Left hindlimb (tissue), 1 donor: Measurements from ENCODE around the gene ENPP1.
"Not testable (repeated sequence)": the region's sequence is repeated elsewhere in the genome, so short reads cannot be mapped to it uniquely, and the experiment has no call there.

Experiments
- DNase-seq: peaks from one replicate; pipeline ENCODE4 v3.0.0-alpha.2; 2018

Gene ENPP1

DNA sequence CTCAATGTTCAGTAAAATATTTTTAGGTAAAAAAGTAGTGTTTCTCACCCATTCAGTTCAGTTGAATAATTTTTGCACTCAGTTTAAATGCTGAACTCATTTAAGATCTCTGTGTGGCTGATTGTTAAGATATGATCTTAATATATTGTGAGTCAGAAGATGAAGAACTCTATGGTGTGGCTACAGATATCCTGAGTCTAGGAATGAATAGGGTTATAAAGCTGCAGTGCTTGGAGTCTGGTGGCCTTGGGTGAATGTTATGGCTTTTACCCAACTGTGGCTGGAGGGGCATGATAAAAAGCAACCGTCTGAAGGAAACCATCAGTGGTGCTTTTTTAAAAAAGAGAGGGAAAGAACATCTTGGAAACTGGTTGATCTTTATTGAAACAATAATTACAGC lies 77.4 kb downstream of the ENPP1 start:
- DNase-seq: no peak

DNA sequence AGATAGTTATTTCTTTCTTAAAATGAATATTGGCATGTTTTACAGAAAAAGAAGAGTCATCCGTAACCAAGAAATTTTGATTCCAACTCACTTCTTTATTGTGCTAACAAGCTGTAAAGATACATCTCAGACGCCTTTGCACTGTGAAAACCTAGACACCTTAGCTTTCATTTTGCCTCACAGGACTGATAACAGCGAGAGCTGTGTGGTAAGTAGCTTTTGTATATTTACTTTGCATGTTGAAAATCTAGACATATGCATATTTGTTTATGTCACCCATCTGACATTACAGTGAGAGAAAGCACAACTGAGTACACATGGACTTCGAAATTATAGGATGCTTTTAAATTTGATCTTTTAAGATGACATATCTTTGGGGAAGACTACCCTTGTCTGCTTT lies 78.7 kb downstream of the ENPP1 start:
- no peak for DNase-seq

DNA sequence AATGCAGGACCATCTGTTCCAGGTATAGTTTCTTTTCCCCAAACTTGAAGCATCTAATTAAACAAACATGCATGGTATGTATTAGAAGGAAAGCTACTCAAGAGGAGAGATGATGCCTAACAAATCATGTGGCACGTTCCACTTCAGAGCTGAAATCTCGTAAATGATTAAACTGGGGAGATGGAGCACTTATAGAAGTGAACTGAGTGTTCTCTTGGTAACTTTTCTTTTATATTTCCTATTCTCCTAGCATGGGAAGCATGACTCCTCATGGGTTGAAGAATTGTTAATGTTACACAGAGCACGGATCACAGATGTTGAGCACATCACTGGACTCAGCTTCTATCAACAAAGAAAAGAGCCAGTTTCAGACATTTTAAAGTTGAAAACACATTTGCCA lies 82.3 kb downstream of the ENPP1 start:
- DNase-seq: no peak

DNA sequence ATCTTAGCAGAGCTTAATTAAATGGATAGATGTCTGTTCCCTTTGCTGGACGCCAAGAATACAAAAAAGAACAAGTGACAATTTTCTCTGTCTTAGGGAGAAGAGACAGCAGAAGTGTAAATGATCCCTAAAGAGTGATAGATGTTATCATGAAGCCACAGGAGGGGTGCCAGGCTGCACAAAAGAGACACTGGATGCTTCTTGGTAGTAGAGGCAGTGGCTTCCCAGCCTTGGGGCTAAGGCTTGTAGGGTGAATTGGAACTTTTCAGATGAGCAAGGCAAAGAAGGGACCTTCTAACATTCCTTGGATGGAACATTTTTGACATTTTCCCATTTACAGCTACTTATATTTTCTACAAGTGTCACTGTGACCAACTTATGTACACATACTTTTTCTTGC lies 85.4 kb downstream of the ENPP1 start:
- no peak for DNase-seq

DNA sequence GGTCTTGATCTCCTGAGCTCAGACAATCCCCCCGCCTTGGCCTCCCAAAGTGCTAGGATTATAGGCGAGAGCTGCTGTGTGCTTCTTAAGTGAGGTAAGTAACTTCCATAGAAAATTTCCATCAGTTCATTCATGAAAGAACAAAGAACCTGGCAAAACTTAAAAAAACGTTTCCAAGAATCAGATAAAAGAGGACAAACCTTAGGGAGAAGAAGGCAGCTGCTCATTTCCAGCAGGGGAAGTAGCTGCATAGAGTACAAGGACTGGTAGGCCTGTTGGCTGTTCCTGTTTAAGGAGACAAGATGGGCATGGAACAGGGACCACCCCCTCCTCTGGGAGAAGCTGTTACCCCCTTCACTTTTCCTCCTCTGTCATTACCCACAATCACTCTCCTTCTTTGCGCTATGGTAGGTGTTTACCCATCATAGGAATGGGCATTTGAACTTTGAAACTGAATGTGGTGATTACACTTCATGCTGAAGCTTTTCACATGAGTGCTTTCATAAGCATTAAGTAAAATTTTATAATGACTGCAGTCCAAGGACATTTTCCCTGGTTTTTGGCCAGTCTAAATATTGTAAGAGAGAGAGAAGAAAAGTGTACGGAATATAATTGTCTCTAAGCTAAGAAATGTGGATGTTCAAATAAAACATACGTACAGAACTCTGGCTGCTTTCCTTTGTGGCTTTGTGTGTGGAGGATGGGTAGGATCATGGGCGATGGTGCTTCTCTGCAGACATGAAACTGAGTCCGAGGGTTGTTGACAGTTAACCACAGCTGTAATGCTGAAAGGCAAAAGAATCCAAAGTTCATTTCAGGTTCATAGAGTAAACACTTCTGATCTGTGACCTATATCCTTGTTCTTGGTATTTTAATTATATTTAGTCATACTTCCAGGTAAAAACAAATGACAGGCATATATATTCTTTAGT lies 86.9 kb downstream of the ENPP1 start:
- DNase-seq: no peak

DNA sequence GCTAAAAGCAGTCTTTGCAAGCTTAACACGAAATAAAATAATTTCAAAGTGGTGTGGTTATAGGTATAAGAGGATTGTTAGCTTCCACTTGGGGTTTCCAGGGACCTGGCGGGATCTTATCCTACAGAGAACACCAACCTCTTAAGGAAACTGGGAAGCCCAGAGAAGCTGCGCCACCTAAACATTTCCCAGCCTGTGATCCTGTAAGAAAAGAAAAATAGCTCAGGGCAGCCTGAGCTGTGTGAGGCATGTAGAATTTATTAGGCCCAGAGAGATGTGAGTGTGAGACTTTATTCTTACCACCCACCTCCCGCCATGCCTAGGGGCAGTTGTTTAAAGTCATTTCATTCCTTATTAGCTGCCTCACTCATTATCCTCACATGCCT lies 89.2 kb downstream of the ENPP1 start:
- DNase-seq: no peak

DNA sequence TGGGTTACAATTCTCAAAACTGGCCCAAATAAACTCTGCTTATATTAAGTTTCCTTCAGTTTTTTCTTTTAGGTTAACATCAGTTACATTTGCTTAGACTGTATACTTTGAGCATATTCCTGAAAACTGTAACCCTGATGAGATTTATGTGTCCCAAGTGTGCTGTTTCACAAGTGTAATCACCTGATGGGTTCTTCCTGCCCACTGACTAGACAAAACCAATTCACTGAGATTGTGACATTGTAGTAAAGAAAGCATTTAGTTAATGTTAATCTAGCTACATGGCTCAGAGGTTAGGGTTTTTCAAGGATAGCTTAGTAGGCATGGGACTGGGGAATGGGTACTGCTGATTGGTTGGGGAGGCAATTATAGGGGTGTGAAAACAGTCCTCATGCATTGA lies 89.8 kb downstream of the ENPP1 start:
- DNase-seq: no peak

DNA sequence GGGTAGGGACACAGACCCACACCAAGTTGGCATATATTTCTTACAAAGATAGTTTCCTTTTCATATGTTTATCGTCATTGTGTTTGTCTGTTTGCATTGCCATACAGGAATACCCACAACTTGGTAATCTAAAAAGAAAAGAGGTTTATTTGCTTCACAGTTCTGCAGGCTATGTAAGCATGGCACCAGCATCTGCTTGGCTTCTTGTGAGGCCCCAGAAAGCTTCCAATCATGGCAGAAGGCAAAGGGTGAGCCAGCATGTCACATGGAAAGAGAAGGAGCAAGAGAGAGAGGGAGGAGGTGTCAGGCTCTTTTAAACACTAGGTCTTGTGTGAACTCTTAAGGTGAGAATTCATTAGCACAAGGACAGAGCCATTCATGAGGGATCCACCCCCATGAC lies 90.9 kb downstream of the ENPP1 start:
- no peak for DNase-seq

DNA sequence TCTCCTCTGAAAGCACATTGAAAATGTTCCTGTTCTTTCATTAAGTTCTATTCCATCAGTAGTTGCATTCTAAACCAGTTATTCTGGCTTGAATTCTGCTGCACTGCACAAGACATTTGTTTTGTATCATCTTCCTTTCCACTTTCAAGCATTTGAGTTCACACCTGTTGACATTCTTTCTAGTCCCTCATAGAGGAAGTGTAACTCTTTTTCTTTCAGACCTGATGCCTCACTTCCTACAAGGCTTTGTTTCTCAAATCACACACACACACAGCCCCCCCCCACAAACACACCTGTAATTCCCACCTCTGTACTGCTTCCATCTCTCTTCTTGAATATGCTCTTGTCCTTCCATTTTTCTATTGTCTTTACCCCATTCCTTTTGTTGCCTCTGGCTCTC lies 92.4 kb downstream of the ENPP1 start:
- no peak for DNase-seq

DNA sequence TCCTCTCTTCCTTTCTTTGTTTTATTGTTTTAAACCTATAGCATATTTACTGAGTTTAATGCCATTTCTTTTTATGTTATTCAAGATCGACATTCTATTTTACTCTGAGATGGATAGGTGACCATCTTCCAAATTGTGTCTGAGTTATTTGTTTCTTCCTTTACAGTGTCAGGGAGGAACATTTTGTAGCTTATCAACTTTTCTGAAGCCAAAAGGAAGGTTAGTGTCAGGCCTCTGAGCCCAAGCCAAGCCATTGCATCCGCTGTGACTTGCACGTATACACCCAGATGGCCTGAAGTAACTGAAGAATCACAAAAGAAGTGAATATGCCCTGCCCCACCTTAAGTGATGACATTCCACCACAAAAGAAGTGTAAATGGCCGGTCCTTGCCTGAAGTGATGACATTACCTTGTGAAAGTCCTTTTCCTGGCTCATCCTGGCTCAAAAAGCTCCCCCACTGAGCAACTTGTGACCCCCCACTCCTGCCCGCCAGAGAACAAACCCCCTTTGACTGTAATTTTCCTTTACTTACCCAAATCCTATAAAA lies 93.6 kb downstream of the ENPP1 start:
- DNase-seq: not testable (repeated sequence)

DNA sequence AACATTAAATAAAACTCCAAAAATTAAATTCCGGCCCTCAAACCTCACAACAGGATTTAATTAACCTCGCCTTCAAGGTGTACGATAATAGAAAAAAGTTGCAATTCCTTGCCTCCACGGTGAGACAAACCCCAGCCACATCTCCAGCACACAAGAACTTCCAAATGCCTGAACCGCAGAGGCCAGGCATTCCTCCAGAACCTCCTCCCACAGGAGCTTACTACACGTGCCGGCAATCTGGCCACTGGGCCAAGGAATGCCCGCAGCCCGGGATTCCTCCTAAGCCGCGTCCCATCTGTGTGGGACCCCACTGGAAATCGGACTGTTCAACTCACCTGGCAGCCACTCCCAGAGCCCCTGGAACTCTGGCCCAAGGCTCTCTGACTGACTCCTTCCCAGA lies 95.9 kb downstream of the ENPP1 start:
- not testable (repeated sequence) for DNase-seq

DNA sequence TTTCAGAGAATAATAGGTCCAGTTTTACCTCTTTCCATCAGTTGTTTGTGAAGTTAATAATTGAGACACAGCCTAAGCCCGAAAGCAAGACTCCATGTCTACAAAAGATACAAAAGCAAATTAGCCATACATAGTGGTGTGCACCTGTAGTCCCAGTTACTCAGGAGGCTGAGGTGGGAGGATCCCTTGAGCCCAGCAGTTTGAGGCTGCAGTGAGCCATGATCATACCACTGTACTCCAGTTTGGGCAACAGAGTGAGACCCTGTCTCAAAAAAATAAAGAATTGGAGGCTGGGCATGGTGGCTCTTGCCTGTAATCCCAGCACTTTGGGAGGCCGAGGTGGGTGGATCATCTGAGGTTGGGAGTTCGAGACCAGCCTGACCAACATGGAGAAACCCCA lies 101.0 kb downstream of the ENPP1 start:
- not testable (repeated sequence) for DNase-seq

DNA sequence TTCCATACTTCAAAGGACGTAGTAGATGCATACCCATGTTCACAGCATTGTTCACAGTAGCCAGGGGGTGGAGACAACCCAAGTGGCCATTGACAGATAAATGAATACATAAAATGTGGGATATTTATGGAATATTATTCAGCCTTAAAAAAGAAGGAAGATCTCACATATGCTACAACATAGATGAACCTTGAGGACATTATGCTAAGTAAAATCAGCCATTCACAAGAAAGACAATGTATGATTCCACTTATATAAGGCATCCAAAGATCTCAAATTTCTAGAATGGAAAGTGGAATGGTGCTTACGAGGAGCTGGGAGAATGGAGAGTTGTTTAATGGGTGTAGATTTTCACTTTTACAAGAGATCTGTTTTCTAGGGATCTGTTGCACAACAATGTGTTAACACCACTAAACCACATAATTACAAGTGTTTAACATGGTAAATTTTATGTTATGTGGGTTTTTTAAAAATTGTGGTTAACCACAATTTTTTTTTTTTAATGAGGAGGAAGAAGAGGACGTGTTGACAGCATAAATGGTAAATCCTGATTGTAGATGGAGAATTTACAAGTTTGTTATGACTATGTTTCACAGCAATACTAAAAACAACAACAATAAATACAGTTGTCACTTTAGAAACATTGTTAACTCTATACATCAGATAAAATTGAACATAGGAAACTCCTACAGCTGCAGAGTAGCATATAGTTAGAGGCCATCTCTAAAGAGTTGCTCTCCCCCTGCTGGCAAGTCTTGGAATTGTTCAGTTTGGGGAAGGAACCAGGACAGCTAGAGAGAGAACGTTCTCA lies 101.8 kb downstream of the ENPP1 start:
- peak; percentile 66 for DNase-seq

DNA sequence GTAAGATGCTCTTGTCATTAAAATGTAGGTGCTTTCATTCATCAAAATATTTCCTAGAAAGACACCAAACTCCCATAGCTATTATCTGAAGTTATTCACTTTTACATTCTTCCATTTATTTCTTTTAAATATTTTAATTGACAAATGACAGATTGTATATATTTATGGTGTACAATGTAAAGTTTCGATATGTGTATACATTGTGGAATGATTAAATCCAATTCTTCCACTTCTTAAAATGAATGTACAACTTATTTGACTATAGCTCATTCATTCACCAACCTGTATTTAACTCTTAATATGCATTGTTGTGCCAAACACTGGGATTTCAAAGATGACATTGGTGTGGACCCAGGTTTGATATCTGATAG lies 102.4 kb downstream of the ENPP1 start:
- no peak for DNase-seq

DNA sequence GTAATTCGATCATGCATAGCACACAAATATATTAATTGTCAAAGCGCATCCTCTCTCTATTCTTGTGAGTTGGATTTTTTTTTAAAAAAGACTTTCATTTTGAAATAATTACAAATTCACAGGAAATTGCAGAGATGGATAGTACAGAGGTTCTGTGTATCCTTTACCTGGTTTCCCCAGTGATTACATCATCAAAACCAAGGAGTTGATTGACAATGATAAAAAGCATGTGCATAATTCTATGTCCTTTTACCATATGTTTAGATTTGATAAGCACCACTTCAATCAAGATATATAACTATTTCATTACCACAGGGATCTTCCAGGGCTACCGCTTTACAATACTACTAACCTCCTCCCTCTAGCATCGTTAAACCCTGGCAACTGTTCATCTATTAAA lies 103.1 kb downstream of the ENPP1 start:
- no peak for DNase-seq

DNA sequence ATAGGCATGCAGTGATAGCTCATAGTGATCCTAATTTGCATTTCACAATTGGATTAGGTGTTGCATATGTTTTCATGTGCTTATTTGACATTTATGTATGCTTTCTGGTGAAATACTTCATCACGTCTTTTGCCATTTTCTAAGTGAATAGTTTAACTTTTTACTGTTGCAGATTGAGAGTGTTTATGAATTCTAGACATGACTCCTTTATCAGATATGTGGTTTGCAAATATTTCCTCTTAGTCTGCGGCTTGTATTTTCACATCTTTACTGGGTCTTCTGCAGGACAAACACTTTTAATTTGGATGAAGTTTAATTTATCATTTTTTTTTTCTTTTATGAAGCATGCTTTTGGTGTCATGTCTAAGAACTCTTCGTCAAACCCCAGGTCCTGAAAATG lies 104.1 kb downstream of the ENPP1 start:
- DNase-seq: no peak

DNA sequence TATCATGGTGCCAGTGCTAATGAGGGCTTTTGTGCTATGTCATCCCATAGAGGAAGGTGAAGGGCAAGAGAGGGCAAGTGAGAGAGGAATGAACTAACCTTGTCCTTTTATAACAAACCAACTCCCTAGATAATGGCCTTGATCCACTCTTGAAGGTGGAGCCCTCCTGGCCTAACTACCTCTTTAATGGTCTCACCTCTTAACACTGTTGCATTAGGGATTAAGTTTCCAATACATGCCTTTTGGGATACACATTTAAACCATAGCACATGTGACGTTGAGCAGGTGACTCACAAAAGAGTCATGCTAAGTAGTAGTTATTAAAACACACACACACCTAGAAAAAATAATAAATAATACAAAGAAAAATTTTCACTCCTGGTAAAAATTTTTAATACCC lies 106.4 kb downstream of the ENPP1 start:
- no peak for DNase-seq

DNA sequence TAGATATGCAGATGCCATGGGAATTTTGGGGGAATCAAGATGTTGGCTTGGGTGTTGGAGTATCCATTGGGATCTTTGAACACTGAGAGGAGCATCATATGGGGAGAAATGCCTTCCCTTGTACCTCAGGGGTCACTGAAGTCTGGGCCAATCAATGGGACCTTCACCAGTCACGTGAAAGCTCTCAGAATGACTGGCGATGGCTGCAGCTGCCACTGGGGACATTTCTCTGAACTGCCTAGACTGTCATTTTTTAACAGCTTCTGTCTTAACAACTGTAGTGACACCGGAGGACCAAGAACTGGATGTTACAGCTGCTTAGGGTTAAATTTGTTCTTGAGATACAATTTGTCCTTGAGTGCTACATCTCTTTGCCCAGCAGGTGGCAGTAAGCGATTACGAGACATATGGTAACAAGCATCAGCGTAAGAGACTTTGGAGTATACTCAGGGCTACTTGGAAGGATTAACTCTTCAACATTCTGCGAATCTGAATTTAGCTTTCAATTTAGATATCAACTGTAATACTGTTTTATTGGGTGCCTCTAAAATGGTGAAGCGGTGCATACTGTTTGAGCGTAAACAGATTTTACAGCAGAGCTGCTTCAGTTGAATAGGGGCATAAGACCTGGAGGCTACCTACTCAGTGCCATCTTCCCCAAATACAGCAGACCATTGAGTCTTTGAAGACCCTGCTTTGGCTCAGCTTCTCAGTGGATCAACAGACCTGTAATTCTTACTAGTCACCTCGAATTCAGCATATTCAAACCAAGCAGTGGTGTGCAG lies 107.3 kb downstream of the ENPP1 start:
- DNase-seq: peak; percentile 61

DNA sequence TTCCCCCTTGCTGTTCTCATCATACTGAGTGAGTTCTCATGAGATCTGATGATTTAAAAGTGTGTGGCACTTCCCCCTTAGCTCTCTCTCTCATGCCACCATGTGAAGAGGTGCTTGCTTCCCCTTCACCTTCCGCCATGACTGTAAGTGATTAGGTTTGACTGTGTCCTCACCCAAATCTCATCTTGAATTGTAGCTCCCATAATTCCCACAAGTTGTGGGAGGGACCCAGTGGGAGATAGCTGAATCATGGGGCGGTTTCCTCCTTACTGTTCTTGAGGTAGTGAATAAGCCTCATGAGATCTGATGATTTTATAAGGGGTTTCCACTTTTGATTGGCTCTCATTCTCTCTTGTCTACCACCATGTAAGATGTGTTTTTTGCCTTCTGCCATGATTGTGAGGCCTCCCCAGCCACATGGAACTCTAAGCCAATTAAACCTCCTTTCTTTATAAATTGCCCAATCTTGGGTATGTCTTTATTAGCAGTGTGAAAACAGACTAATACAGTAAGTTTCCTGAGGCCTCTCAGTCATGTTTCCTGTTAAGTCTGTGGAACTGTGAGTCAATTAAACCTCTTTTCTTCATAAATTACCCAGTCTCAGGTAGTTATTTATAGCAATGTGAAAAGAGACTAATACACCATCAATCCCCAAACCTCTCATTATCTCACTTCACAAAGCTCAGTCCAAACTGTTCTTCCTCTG lies 108.4 kb downstream of the ENPP1 start:
- DNase-seq: not testable (repeated sequence)

DNA sequence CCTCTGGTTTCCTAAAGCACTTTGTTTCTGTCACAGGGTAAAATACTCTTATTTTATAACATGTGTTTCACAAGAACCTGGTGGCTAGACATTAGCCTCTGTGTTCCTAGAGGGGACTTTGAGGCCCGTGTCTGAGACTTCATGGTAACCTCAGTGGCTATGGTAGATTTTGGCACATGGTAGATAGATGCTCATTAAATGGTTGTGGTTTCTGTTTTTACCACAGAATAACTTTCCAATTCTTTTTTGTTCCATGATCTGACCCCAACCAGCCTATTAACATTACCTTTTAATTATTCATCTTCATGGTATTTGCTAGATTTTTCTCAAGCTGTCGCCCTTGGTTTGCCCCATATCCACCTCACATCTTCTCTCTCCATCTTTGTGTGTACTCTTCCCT lies 109.0 kb downstream of the ENPP1 start:
- DNase-seq: no peak

DNA sequence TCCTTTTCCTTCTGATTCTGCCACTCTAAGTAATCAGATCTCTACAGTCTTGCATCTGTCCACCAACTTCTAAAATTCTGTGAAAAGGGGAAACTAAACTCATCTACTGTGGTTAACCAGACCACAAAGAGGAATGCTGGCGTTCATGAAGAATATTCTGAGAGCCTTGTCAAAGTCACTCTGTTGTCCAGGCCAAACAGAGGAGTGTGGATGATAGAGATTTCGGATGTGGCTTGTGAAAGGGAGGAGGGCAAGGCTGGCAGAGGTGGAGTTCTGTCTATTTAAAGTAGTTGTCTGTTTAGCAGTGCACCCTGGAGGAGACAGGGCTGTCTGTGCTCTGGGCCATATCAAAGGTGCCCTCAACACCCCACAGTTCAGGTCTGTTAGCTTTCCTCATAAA lies 109.5 kb downstream of the ENPP1 start:
- DNase-seq: no peak
